ENCODE measurements around the gene EXOC2.
"Not testable (repeated sequence)": the region's sequence is repeated elsewhere in the genome, so short reads cannot be mapped to it uniquely, and the experiment has no call there.

Gene EXOC2

DNA sequence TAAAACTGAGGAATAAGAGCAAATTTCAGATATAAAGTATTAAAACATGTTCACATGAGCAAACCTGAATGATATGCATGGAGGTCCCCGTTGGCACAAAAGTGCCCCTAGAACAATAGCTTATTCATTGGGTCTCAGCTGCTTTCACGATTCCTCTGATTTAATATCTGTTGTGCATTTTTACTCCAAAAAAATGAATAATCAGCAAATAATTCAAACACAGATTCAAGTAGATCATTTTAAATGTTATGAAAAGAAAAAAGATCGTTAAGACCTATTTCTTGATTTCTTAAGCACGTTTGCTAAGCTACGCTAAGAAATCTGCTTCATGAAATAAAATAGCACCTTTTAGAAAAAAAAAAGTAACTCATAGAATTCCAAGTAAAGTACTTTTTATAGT is 57.7 kb downstream of the EXOC2 start:
- no peak for DNase-seq (ENCODE audit: low spot score)

DNA sequence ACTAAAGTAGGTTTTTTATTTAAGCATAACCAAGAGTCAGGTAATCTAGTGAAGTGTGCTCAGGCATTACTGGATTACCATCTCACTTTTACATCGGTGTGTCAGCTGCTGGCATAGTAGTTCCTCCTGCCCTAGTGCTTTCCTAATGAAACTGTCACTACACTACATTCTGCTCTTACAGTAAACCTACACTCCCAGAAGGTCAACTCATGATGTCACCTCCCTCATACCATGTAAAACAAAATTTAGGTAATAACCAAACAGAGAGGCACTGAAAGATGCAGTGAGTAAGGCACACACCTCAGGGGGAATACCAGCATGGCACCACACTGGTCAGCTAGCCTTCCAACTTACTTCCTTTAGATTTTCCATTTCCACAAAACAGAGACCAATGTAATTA is 59.3 kb downstream of the EXOC2 start:
- DNase-seq (ENCODE audit: low spot score) = no peak

DNA sequence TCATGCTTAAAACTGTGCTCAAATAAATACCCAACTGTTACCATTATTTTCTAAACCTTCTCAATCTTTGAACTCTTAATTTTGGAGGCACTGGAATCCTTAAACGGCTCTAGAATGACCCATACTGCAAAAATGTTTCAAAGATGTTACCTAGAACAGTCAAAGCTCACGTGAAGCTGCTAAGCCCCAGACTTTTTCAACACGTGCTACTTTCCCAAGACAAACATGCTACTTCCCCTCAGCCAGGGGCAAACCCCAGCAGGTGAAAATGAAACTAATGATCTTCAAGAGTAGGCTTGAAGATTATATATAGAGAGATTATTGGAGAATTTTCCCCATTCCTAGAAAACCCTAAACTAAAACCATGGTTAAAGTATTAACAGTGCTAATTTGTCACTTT is 64.2 kb downstream of the EXOC2 start:
- DNase-seq (ENCODE audit: low spot score) = no peak

DNA sequence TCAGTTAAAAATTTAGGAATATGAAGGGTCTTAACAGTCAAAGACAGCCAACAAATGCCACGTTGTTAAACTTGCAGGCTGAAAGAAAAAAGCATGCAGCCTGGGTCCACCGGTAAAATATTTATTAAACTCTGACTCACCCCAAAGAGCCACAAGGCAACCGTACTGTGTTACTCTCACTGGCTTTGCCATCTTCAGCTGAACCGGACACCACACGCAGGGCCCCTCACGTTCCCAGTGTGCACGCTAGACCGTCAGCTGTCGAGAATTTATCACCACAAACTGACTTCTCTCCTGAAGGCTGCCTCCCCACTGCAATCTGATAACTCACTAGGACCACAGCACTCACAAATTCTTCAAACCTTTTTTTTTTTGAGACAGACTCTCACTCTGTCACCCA is 66.7 kb downstream of the EXOC2 start:
- no peak for DNase-seq (ENCODE audit: low spot score)

DNA sequence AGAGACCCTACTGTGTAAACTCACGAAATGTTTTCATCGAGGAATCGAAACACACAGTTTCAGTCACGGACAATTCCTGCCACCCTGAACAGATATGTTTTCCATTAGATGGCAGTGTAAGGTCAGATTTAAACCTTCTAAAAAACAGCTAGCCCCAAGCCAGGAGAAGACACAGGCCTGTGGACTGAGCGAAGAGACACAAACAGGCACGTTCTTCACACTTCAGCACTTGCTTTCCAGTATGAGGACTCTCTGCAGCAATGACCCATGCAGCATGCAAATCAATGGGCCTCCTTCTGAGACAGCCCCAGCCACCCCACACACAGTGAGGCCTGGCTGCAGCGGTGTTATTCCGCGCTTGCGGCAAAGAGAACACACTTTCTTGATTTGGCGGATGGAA is 68.0 kb downstream of the EXOC2 start:
- DNase-seq (ENCODE audit: low spot score) = no peak

DNA sequence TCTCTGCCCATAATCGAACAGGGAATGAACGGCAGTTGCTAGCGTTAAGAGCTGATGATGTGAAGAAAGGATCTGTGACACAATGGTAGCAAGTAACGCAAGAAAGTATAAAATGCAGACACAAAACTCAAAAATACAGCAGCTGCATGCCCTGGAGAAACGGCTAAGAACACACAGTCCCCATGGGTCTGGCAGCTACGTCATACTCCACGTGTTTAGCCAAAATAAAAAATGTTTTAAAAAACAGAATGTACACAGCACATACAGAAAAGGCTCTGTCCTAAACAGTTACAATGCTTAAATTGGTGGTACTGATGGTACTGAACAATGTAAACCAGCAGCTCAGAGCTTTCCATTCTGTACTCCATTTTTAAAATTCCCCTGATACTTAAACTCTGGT is 70.5 kb downstream of the EXOC2 start:
- DNase-seq (ENCODE audit: low spot score) = no peak

DNA sequence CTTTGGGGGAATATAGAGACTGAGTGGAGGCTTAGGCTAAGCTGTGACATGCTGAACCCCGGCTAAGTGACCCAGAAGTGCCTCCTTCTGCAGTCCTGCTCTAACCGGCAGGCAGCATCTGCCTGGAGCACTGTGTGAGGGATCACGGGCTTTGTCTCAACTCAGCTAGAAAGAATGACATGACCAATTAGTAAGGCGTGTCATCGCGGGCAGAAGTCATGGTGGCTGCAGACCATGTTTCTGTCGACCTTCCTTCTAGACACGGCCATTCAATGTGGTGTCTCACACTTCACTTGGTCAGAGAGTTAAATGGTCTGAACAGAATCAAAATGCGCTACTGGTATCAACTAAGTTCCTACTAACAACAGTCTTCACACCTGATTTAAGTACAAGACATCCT is 71.0 kb downstream of the EXOC2 start:
- DNase-seq (ENCODE audit: low spot score) = no peak

DNA sequence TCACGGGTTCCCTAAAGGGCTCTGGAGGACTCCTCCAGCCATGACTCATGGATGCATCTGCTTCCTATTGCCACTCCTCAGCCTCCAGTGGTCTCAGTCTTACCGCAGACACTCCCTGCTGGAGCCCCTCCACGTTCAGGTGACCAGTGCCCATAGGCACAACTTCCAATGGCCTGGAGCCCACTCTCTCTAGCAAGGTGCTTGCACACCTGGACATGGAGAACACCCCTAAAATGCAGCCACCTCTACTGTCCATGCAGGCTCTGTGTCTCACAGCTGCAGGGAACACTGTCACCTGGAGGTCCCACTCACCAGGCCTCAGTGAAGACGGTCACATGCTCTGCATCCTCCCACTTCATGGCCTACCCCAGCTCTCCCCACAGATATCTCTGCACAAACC is 72.0 kb downstream of the EXOC2 start:
- DNase-seq (ENCODE audit: low spot score) = no peak

DNA sequence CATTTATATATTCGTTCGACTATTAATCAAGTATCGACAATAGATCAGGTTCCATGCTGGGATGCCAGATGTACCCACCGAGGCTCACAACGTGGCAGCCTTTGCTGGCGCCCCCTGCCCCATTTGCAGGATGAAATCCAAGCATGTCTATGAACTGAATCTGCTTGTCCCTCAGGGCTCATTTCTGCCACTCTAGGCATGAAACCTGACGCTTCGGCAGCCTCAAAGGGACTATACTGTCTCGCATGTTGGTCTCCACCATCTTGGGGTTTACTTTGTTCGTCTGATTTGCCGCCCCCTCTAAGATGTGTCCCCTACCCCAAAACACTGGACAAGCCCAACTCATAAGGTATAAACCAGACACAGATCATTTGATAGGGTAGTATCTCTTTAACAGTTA is 72.8 kb downstream of the EXOC2 start:
- no peak for DNase-seq (ENCODE audit: low spot score)

DNA sequence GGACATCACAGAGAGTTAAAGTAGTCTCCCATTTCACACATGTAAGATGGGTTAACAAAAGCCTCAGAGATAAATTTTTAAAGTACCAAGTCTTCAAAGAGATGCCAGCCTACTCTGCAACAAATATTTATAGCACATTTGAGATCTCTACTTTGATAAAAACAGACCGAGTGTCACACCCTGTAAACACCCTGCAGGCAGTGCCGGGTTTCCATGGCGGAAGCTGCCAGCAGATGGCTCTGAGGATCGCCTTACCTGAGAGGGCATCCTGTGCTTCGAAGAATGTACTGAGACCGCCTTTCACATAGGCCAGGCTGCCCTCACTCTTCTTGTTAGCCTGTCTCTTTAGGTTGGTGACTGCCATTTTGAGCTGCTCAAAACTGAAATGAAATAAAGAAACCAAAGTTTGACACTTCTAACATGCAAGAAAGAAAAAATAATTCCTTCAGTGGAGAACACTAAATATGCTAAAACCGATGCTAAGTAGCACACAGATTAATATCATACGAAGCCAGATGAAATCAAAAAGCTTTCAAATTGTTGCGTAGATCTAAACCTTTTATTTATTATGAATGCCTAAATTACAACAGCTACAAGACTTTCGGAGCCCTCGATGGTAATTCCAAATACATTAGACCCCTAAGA is 75.4 kb downstream of the EXOC2 start:
- DNase-seq (ENCODE audit: low spot score) = no peak

DNA sequence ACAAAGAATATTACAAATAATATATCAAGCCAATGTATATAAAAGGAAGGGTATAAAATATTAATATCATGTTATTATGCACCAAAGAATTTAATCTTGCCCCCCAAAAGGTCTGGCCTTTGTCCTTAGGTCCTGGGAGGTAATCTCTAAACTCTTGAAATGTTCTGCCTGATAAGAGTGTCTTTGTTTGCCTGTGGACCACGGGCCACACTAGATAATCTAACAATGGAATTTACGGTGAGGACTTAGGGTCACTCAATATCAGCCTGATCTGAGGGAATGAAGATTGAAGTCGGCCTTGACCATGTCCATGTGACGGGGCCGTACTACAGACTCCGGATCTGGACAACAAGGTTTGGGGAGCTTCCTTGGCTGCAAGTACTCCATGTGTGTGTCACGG is 79.0 kb downstream of the EXOC2 start:
- DNase-seq (ENCODE audit: low spot score) = no peak

DNA sequence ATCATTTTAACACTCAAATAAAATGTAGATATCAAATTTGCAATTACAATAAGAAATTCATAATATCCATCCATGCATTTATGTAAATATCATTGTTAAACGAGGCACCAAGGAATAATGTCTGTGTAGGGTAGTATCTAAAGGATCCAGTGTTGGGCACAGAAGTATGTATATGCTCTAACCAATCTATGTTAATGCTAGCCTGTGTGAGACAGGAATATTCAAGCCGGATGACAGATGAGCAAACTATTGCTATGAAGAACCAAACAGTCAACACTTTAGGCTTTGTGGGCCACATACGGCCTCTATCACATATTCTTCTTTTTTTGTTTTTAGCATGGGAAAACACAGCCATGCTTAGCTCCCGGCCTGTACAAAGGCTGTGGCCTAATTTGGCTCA is 81.0 kb downstream of the EXOC2 start:
- DNase-seq (ENCODE audit: low spot score) = no peak

DNA sequence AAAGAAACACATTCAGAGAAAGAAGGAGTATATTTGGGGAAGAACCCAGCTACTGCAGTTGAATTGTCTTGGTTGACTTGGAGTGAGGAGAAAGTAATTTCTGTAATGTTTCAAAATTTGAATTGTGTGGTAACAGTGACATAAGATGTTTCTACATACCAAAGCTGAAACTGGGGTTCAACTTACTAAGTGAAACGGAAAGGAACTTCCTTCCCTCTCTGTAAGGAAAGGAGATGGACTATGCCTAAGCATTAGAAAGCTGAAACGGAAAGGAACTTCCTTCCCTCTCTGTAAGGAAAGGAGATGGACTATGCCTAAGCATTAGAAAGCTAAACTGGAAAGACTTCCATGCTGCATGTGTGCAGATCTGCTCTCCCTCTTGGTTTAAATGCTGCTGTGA is 82.1 kb downstream of the EXOC2 start:
- DNase-seq (ENCODE audit: low spot score) = no peak

DNA sequence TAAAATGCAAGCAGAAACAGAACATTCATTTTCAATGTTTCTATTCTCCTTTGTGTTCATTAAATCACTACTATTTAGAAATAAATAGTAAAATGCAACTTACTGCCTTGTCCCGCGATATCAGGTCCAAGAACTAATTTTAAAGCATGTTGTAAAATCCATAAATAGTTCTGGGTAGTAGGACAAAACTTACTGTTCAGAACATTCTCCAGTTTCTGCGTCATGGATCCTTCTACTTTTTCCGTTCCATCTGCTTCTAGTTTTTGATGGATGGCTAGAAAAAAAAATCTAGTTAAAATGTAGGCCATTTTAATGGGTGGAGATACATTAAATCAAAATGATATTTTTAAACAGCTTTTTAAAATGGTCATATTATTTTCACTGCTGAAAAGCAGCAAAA is 83.0 kb downstream of the EXOC2 start:
- no peak for DNase-seq (ENCODE audit: low spot score)

DNA sequence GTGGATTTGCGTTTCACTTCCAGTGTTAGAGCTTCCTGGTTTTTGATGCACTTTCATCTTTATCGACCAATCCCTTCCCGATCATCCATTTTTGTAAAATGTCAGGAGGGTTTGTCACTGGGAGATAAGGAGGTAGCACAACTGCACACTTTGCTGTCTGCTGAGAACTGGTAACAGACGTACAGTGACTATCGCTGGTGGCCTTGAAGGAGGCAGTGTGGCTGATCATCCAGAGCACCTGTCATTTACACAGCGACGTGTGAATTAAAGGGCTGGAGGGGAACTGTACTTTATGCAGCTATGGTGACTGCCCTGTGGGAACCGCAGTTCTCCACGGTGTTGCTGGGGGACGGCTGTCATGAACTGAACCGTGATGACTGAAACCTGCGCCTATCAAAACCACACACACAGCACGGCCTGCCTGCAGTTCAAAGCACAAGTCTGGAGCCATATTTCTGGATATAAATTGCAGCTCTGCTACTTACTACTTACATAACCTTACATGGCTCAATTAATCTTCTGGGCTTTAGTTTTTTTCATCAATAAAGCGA is 86.0 kb downstream of the EXOC2 start:
- no peak for DNase-seq (ENCODE audit: low spot score)

DNA sequence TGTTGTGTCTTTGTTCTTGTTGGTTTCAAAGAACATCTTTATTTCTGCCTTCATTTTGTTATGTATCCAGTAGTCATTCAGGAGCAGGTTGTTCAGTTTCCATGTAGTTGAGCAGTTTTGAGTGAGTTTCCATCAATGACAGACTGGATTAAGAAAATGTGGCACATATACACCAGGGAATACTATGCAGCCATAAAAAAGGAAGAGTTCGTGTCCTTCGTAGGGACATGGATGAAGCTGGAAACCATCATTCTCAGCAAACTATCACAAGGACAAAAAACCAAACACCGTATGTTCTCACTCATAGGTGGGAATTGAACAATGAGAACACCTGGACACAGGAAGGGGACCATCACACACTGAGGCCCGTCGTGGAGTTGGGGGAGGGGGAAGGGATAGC is 87.0 kb downstream of the EXOC2 start:
- DNase-seq (ENCODE audit: low spot score) = not testable (repeated sequence)

DNA sequence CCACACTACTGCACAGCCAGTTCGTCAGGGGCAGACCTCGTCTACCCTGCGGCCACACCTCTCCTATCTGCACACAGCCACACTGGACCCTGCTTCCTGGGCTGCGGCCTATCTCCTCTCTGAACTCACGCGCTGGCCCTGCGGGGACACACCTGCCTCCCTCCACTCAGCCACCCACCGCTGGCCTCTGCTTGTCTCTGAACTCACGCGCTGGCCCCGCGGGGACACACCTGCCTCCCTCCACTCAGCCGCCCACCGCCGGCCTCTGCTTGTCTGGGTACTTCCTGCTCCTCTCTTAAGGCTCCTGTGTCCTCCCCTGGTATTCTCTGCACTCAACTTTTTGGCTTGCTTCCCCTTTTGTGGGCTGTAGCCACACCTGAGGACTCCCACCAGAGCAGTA is 88.4 kb downstream of the EXOC2 start:
- DNase-seq (ENCODE audit: low spot score) = no peak

DNA sequence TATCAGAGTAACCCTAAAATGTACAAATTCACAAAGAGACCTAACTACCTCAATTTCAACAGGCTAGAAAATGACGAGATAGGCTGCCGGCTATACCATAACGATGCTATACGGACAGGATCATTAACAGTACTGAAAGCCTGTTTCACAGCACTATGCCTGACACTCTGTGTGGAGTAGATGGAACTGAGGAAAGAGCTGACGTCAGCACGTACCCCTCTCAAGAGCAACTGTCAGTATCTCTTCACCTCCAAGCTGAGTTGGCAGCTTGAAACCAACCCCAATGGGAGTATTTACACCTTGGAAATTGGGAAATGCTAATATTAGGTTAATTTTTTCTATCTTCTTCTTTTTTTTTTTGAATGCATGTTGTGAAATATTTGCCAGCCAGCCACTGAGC is 89.7 kb downstream of the EXOC2 start:
- no peak for DNase-seq (ENCODE audit: low spot score)

DNA sequence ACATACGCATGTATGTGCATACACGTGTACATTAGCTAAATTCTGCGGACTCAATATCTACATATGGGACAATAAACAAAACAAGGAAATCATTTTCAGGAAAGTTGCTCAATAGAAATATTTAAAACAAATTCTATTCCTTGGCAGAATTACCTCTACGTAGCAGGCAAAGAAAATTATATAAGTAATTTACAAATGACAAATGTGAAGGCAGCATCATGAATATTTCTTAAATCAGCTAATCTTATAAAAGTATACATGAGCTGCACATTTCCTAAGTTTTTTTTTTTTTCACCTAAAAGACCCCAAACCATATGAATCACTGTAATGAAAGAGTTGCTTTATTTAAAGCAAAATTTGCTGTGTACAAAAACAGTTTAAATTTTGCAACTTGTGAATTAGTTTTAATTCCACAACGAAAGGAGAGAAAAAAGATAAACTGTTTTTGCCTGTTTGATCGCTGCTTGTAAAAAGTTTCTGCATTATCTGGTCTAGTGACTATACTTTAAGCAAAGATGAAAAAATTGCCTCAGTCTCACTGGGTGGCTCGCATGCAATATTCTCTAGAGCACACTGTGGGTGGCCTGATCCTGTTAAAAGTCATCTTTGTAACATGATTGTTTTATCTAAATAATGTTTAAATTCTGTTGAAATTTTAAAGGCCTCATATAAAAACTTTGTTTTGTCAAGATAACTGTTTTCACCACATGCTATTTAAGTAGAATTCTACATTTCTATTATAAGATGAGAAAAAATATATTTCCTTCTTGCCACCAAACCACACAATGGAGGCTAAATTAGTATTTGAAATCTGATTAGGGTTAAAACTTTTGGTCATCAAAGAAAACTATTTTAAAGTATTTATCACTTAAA is 93.1 kb downstream of the EXOC2 start:
- no peak for DNase-seq (ENCODE audit: low spot score)

DNA sequence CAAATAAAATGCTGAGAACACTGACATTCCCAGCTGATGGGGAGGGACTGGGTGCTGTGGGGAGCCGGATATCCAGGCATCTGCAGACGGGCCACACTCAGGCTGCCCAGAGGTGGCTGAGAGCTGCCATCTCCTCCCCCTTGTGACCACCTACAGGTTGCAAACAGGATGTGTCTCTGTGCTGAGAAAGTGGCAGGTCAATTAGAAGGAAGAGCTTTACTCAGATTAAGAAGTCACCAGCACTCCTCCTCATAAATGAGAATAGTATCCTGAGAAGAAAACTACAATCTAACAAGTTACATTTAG is 99.1 kb downstream of the EXOC2 start:
- DNase-seq (ENCODE audit: low spot score) = no peak

DNA sequence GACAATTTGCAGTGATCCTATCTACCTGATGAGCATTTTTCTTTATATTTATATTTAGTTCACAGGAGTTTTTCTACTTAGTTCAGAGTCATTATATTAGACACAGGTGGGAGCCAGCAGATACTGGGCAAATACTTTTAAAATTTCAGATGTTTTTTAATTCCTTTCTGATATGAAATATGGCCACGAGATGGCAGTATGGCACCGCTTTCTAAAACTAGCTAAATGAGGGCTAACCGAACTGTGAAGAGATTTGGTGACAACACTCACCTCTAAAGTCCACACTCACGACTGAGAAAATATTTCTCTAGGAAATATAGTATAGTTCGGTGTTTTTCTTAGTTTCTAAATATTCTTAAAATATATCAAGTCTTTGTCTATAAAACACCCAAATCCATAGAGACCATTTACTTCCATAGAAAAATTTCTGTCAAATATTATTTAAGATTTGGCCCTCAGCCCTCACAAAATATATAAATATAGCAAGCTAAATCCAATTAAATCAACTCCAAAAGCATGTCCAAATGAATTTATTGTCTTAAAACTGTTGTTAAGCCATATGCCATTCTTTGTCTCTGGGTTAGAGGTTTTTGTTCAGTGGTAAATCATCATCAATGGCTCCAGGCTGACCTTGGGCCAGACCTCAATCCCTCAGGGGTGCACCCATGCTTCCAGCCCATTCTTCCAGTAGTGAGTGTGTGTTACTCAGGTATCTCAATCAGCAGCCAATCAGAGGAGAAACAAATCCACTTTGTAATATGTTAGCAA is 99.6 kb downstream of the EXOC2 start:
- peak; percentile 66 for DNase-seq (ENCODE audit: low spot score)

DNA sequence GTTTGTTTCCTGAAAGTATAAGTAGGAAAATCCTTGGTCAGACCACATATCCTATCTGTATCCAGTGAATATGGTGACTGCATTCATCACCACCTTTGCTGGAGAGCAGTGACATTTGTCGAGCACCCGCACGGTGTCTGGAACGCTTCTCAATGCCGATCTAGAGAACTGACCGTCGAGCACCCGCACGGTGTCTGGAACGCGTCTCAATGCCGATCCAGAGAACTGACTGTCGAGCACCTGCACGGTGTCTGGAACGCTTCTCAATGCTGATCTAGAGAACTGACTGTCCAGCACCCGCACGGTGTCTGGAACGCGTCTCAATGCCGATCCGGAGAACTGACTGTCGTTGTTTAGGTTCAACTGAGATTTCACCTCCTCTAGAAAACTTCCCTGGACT is 103.8 kb downstream of the EXOC2 start:
- no peak for DNase-seq (ENCODE audit: low spot score)

DNA sequence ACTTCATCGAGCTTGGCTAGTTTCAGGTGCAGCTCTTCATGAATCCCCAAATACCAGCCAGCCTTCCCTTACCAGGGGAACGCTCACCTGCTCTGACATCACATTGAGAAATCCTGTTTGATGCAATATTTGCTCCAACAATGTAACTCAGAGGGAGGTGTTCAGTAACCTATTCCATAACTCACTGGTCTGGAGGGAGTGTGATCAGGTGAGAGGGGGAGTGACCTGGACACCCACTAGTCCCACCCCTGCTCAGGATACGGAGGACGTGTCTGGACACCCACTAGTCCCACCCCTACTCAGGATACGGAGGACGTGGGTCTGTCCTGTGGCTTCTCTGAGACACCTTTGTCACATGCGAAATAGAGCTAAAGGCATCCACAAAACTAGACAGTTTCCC is 106.4 kb downstream of the EXOC2 start:
- DNase-seq (ENCODE audit: low spot score) = no peak
